Kidney epithelial cell (primary cell): ENCODE data around the gene ARHGAP12. TPM values are rescaled to one million over a fixed set of nuclear protein-coding genes. Genes with fewer than 3 reads are reported as not detected.

Source experiments
- DNase-seq: peaks from one replicate; pipeline ENCODE4 v3.0.0-alpha.2; 2010; ENCODE audit warnings: low read depth
- H3K27me3 ChIP-seq: 2 replicates; pipeline ENCODE4 v1.6.0; 2011; ENCODE audit warnings: low read length; ENCODE audit not compliant: control insufficient read depth, insufficient read depth
- H3K36me3 ChIP-seq: 2 replicates; pipeline ENCODE4 v1.5.1; 2011; ENCODE audit warnings: low read length; ENCODE audit not compliant: control insufficient read depth, insufficient read depth
- H3K4me3 ChIP-seq: 2 replicates; pipeline ENCODE4 v1.5.1; 2011; ENCODE audit warnings: low read depth, mild to moderate bottlenecking, control low read depth, low read length
- CTCF ChIP-seq: IDR thresholded peaks from 2 replicates; pipeline ENCODE4 v1.5.1; 2011; ENCODE audit warnings: mild to moderate bottlenecking, moderate library complexity, low read length, control low read depth, inconsistent platforms; ENCODE audit not compliant: insufficient read depth, poor library complexity, severe bottlenecking
- total RNA-seq: library from RNA; depleted of rRNA; stranded (reverse); fragments of >200 nt; gene quantifications from 2 replicates; pipeline ENCODE4 v1.2.3, GENCODE V29; 2015

Gene ARHGAP12
- total RNA-seq, 1 donor from 2014 or later = 38.7 TPM

- TF ChIP-seq CTCF = no peak
- H3K27me3 ChIP-seq = no peaks in the 10 kb centered on the region
Observed at GRCh38 chr10:31914370-31914769, 14.3 kb downstream of the ARHGAP12 start.

GRCh38 chr10:31912898-31913850 lies 15.5 kb downstream of the ARHGAP12 start:
- TF ChIP-seq CTCF = no peak
- DNase-seq = no peak
- Histone ChIP-seq H3K36me3 (no peaks in the 10 kb centered on the region), H3K27me3 (no peaks in the 10 kb centered on the region), H3K4me3 (no peak overlapping the region)

More at GRCh38 chr10:31914370-31914769, 14.3 kb downstream of the ARHGAP12 start:
- H3K4me3 ChIP-seq = no peak overlapping the region
- DNase-seq = no peak
- H3K36me3 ChIP-seq = no peaks in the 10 kb centered on the region

GRCh38 chr10:31912289-31912688 lies 16.3 kb downstream of the ARHGAP12 start:
- no peak for DNase-seq
- TF ChIP-seq CTCF = no peak
- H3K27me3 ChIP-seq = no peaks in the 10 kb centered on the region
- no peak overlapping the region for H3K4me3 ChIP-seq
- H3K36me3 ChIP-seq = no peaks in the 10 kb centered on the region

- Histone ChIP-seq H3K27me3 (no peaks in the 10 kb centered on the region), H3K36me3 (no peaks in the 10 kb centered on the region), H3K4me3 (no peak overlapping the region)
- DNase-seq = no peak
- TF ChIP-seq CTCF = no peak
Observed at GRCh38 chr10:31910016-31910415, 18.6 kb downstream of the ARHGAP12 start.

- no peaks in the 10 kb centered on the region for H3K36me3 ChIP-seq
- TF ChIP-seq CTCF = no peak
Observed at GRCh38 chr10:31908157-31908556, 20.5 kb downstream of the ARHGAP12 start.

More at GRCh38 chr10:31908157-31908556, 20.5 kb downstream of the ARHGAP12 start:
- no peak for DNase-seq
- H3K27me3 ChIP-seq = no peaks in the 10 kb centered on the region
- H3K4me3 ChIP-seq = no peak overlapping the region
